Caki2 (cell line): ENCODE results near the gene ELMO1. TPM values are rescaled to one million over a fixed set of nuclear protein-coding genes. Genes with fewer than 3 reads are reported as not detected.
A peak's percentile ranks its signal among the peaks of the same experiment; 100 is the strongest.

Experiments
- DNase-seq: peaks from one replicate; pipeline ENCODE4 v3.0.0-alpha.2; 2015; ENCODE audit warnings: low read depth
- in situ Hi-C: cut with HindIII; loops from 2 replicates; pipeline ENCODE4 v1.10.0; 2016; ENCODE audit warnings: low sequenced_read_pairs, low pct_unique_long_range_greater_than_20kb, mixed read lengths
- total RNA-seq: library from RNA; depleted of rRNA; stranded (reverse); fragments of >200 nt; shearing (Covaris generic); gene quantifications from 2 replicates; pipeline ENCODE4 v1.2.3, GENCODE V29; 2014; ENCODE audit warnings: low replicate concordance

Gene ELMO1
- total RNA-seq, 1 experiment from 2014 or later, result 0.03 TPM

DNA sequence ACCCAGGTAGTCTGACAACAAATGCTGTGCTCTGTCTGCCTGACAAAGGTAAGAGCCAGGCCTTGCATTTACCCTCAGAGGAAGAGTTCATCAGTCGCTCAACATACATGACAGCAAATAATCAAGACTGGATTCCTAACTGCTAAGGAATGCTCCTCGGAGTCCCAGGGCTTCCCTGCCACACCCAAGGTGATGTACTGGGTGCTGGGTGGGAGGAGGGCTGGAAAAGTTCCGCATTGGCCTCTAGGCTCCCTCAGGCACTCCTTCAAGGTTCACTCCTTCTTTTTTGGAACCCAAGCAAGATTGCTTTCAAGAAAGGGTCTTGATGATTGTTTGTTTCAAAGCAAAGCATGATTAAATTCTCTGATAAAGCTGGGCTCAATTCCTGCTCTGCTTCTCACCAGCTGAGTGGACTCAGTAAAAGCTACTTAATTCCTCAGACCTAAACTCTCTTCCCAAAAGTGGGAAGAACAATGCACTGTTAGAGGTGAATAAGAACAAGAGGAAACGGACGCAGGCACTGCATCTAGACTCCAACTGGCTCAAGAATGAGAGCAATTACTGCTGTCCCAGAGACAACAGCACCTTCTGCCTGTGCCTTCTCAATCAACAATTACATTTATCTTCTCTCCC lies 173.5 kb downstream of the ELMO1 start:
- in situ Hi-C loops, result no loop called here
- DNase-seq, result no peak

DNA sequence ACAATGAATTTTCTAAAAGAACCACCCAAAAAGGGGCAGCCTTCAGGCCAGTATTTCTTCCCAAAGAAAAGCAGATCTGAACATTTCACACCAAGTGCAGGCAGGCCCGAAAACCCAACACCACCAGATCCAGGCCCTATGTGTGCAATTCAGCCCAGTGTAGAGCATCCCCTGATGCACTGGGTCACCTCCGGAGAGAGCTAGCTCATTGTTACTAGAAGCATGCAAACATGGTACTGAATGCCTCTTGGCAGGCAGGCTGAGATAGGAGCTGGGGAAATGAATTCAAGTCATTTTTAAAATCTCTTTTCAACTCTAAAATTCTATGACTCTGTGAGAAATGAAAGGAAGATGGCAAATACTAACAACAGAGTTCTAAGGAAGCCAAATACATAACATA lies 174.8 kb downstream of the ELMO1 start:
- in situ Hi-C loops, result no loop called here
- no peak for DNase-seq

DNA sequence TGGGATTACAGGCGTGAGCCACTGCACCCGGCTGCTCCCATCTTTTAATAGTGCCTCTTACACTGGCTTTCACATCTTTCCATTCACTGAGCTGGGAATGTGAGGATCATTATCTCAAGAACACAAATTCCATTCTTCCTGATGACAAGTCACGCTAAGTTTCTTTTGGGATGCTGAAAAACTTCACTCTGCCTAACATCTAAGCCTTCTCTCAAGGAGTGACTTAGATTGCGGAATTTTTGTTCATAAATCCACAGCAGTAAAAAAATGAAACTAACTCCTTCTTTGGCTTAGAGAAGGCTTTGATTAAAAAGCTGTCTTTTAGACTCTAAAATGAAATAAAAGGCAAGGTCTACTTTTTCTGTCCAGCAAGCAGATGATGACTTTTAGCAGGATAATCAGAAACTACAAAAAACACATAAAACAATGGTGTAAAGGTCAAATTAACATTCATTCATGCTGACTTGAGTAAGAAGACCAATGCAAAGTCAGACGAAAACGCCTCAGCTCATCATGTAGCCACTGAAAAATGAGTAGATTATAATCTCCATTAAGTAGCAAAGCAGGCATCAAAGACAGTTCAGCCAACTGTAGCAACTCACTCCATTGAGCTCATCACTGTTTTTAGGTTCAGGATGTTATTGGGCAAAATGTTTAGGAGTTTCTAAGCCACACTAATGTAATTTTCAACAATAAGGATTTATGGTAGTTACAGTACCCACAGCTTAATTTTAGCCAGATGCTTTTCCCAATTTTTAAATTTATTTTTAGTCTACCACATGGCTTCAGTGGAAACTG lies 178.8 kb downstream of the ELMO1 start:
- in situ Hi-C loops, result no loop called here
- no peak for DNase-seq

DNA sequence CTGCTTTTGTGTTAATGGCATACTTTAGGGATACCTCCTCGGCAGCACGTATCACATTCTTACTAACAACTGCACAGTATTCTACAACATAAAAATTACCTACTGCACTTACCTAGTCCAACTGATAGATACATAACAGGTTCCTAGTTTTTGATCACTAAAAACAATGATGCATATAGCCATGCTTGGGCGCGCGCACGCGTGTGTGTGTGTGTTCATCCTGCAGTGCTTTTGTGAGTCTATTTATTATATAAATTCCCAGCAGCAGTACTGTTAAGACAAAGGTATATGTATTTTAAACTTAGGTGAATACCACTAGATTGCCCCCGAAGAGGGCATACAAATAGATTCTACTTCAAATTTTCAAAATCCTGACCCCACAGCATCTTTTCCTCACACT lies 181.4 kb downstream of the ELMO1 start:
- DNase-seq, result no peak
- in situ Hi-C loops, result no loop called here

DNA sequence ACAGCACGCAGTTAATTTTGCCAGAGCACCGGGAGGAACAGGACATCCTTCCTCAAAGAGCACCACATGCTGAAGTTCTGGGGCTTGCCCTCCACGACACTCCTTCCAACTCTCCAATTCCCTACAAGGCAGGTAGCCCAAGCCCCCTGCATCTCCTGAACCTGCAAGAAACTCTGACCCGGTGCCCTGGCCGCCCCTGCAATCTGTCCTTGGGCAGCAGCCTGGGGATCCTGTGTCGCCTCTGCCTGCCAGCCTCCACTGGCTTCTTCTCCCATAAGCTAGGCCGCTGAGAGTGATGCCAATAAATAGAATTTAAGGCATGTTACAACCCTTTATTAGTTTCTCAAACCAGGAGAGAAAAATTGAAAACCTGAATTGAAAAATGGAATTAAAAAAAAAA lies 182.8 kb downstream of the ELMO1 start:
- no peak for DNase-seq
- in situ Hi-C loops, result no loop called here

DNA sequence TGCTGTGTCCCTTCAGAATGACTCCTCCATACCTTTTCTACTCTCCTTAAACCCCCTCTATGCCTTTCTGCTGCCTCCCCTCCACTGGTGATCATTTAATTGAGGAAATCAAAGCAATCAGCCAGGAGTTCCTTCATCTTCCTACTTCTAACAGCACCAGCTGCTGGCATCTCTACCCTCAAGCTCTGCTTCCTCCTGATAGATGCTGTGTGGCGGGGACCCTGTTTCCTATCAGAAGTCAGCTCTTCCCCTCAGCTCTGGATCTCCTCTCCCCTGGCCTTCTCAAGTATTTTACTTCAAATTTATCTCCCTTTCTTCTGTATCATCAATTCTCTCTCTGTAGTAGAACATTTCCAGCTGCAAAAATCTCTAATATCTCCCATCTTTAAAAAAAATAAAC lies 183.7 kb downstream of the ELMO1 start:
- in situ Hi-C loops, result no loop called here
- DNase-seq, result no peak

DNA sequence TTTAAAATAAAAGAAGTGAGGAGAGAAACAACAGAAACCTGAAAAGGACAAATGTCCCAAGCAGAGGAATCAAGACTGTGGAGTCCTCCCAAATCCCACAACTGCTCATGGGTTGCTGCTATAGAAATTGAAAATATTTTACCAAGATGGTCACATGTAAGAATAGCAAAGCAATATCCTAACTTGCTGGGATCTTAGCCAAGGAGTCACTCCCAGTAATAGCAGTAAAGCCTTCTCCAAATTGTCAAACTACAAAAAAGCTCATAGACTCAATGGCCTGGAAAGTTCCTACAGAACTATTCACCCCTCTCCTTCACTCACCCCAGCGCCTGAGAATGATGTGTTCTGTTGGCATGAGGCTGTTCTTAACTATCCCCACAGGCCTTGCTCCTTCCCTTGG lies 186.5 kb downstream of the ELMO1 start:
- DNase-seq, result no peak
- in situ Hi-C loops, result no loop called here

DNA sequence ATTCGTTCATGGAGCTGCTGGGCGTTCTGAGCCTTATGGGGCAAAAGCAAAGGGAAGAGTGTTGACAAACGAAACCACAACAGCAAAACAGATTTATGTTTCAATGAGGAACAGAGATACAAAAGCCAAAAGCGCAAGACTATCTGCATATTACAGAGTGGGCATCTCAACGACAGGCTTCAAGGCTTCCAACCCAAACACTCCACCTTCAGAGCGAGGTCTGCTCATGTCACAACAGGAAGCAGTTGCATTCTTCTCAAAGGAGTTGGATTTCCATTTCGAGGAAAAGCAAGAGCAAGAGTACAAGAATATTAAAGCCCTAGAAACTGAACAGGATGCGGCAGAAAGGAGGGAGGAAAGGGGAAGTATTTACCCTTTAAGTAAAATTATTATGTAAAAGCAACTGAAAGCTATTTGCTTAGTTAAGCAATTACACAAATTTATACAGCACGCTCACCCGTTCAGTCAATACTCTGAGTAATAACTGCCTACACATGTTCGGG lies 189.3 kb downstream of the ELMO1 start:
- in situ Hi-C loops, result no loop called here

DNA sequence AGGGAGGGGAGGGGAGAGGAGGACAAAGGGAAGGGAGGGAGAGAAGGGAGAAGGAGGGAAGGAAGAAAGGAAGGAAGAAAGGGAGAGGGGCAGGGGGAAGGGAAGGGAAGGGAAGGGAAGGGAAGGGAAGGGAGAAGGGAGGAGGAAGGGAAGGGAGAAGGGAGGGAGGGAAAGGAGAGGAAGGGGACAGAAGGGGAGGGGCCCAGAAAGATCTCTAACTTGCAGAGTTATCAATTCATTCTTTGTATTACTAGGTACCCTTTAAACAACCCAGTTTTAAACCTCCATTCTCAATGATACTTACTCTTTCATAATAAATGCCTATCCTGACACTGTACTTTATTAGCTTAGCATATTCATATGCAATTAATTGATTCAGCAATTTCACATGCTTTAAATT lies 192.0 kb downstream of the ELMO1 start:
- DNase-seq, result no peak
- in situ Hi-C loops, result no loop called here

More for the DNA sequence above, 189.3 kb downstream of the ELMO1 start:
- DNase-seq, result no peak

DNA sequence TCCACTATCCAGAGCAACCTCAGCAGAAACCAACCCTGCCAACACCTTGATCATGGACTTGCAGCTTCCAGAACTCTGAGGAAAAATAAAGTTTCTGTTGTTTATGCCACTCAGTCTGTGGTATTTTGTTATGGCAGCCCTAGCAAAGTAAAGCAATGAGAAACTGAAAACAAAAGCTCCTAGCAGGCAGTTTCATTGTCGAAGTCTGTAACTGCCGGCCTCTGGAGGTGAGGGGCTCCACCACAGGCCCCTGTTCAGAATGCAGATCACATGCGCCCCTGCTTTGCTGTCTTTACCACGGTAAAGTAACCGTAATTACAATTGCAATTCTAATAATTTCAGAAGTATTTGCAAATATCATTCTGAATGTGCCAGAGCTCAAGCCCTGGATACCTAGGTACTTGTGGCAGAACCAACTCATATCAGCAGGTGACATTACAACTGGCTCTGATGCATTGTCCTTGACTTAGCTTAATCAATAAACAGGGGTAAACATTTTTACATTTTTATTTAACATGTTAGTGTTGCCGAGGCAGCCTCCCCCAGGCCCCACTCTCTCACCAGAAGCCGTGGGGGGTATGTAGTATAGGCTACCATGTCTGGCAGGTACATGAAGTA lies 193.2 kb downstream of the ELMO1 start:
- DNase-seq, result no peak
- in situ Hi-C loops, result no loop called here

DNA sequence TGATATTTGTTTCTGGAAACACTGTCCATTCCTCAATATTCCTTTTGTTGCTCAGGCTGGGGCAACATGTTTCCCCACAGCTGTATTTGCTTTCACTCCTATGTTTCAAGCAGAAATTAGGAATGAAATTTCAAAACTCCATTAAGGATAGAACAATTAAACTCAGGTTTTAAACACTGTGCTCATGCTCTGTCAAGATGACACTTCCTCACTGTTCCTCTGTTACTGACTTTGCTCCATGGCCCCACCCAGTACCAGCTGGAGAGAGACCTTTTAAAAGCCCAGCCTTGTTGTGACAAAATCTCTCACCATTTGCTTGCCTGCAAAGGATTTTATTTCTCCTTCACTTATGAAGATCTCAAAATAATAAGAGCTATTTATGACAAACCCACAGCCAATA lies 197.4 kb downstream of the ELMO1 start:
- in situ Hi-C loops, result no loop called here
- no peak for DNase-seq

DNA sequence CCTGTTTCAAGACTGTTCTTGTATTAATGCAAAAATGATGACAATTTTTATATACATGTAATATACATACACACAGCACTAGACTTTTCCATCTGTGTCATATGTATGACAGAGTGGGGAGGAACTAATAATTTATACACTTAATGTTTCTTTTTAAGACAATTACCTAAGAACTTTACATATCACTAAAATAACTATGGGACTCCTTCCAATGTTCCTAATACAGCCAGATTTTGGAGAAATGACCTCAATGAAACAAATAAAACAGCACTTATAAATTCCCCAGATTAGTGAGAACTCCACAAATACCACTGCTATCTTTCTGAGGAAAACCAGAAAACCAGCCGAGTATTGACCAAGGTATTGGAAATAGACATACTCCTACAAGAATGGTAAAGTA lies 199.4 kb downstream of the ELMO1 start:
- in situ Hi-C loops, result no loop called here
- DNase-seq, result no peak

DNA sequence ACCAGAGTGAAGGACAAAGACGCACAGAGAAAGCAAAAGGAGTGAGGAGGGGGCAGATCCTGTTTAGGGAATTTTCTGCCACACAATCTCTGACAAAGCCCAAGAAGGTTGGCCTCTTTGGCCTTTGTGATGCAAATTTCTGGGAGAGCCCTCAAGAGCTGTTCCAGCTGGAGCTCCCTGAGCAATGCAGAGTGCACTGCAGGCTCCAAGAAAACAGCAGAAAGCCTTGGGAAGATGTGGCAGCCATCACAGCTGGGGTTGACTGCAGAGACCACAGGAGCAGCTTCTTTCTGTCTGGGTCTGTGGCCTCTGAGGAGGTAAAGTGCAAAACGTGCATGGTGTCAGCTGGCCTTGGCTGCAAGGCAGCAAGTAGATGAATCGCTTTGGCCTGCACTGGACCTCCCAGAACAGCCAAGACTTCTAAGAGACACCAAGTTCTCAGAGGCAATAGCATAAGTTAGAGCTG lies 200.2 kb downstream of the ELMO1 start:
- in situ Hi-C loops, result no loop called here
- DNase-seq, result no peak

DNA sequence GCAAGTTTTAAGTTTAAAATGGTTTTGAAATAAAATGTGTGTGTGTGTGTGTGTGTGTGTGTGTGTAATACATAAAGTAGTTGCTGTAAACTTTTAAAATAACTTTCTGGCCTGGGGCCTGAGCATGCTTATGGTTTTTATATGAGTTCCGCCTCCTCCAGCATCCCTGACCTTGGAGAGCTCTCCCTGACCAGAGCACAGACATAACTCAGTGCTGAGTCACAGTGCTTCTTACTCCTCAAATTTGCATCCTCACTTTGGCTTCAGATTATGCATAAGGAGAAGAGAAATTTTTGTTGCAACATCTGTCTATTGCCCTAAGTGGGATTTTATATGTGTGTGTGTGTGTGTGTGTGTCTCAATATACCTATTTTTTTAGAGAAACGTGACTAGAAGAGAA lies 200.8 kb downstream of the ELMO1 start:
- peak; percentile 5 for DNase-seq
- in situ Hi-C loops, result no loop called here

DNA sequence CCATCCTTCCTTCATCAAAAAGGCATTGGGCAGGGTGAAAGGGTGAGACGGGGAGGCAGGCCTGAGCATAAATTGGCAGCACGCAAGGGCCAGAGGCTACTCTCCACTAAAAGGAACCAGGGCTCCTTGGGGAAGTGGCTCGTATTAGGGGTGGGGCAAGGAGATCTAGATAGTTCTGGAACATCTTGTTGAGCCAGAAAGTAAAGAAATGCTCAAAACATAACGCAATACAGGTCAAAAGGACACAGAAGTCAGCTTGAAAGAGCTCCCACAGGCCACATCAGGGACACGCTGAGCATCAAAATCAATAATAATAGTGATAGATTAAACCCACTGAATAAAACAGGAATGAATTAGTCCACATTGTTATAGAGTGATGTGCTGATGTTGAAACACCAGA lies 203.1 kb downstream of the ELMO1 start:
- in situ Hi-C loops, result no loop called here

DNA sequence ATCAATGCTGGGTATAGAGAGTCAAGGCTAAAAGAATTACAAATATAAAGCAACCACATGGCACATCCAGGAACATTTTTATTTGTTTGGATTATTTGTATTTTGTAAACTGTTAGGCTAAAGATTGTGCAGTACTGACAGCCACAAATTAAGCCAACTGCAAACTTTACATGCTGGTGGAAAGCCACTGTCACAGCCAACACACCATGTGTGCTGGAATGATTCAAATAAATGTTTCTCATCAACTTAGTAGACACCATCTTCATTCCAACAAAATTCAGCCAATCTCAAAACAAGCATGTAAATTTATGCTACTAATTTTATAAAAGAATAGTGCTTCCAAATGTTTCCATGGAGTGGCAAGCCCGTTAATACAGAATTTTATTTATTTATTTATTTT lies 211.8 kb downstream of the ELMO1 start:
- in situ Hi-C loops, result no loop called here
- no peak for DNase-seq

More for the DNA sequence above, 203.1 kb downstream of the ELMO1 start:
- no peak for DNase-seq

DNA sequence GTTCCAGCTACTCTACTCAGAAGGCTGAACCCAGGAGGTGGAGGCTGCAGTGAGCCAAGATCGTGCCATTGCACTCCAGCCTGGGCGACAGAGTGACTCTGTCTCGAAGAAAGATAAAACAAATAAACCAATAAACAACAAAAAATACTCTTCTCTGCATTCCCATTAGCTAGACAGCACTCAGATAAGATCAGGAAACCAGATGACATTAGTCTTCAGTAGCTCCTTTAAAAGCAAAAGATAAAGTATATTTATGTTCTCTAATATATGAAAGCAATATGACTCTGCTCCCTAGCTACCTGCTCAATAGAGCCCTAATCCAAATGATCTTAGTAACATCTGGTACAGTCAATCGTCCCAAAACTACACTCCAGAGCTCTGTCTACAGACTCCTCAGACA lies 212.9 kb downstream of the ELMO1 start:
- no peak for DNase-seq
- in situ Hi-C loops, result no loop called here

DNA sequence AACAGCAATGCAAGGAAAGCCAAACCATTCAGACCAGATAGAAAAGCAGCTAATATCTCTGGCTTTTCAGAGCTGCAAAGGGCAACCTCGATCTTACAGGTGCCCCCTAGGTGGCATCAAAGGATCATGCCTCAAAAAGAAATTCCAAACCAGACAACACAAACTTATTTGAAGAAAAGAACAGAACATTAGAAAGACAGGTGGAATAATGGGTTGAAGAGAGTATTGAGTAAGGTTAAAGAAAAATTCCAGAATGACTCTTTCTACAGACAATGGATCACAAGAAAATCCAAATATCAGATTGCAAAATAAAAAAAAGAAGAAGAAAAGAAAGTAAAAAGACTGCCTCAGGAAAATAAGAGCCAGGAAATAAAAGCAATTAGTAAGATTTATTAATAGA lies 213.7 kb downstream of the ELMO1 start:
- no peak for DNase-seq
- in situ Hi-C loops, result no loop called here

DNA sequence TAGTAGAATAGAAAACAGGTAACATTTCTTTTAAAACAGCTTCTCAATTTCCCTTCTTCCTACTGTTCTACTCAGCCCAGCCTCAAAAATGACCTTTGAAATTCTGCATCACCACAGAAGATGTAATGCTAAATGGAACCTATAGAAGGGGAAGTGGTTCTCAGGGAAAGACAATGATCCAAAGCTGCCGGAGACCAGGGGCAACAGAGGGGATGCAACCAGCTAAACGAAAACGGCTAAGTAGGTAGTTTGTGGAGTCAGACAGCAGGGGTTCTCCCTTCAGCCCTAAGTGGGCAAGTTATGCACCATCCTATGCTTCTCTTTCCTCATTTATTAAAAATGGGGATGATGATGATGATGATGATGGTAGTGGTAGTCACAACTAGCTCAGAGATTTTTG lies 214.3 kb downstream of the ELMO1 start:
- in situ Hi-C loops, result no loop called here
- DNase-seq, result no peak
